HG03108 (cell line): Measurements from ENCODE around the gene ICAM4.

ENCODE experiments used
- ATAC-seq: cut with Tn5 transposase; IDR thresholded peaks from one replicate; pipeline ENCODE4 v1.9.1; 2021; ENCODE audit warnings: moderate library complexity; ENCODE audit not compliant: unreplicated experiment

Gene ICAM4

DNA sequence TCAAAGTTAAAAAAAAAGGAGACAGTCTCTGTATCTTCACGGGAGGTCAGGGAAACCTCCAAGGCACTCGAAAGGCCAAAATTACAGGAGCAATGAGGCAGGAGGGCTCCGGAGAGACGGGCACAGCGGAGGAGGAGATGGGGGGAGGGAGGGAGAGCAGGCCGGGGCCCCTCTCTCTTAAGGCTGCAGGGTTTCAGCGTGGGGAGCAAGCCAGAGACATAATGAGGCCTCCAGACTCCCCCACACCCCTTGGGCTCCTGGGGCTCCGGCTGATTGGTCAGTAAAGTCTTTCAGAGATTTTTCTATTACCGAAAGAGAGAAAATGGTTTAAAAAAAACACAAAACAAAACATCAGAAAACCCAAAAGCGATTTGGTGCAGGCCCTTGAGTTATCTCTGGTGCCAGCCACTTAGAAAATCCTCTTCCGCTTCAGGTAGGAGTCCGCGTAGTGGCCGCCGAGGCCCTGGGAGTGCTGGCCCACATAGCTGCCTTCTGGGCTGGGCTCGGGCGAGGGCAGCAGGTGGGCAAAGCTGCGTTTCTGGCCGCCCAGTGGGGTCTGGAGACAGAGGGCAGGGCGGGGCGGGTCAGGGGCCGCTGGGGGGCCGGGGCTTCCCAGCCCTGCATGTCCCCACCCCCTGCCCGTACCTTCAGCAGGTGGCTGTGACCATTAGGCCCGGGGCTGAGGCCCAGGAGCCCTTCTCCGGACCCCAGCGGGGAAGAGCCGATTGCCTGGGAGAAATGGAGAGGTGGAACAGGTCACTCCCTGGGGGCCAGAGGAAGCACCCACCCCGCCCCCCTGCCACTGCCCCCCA lies 30.5 kb downstream of the ICAM4 start:
- no peak for ATAC-seq

- no peak for ATAC-seq
These were observed 31.2 kb downstream of the ICAM4 start for GRCh38 chr19:10317857-10318462.

- ATAC-seq: no peak
These were observed 32.3 kb downstream of the ICAM4 start for GRCh38 chr19:10318807-10319682.

DNA sequence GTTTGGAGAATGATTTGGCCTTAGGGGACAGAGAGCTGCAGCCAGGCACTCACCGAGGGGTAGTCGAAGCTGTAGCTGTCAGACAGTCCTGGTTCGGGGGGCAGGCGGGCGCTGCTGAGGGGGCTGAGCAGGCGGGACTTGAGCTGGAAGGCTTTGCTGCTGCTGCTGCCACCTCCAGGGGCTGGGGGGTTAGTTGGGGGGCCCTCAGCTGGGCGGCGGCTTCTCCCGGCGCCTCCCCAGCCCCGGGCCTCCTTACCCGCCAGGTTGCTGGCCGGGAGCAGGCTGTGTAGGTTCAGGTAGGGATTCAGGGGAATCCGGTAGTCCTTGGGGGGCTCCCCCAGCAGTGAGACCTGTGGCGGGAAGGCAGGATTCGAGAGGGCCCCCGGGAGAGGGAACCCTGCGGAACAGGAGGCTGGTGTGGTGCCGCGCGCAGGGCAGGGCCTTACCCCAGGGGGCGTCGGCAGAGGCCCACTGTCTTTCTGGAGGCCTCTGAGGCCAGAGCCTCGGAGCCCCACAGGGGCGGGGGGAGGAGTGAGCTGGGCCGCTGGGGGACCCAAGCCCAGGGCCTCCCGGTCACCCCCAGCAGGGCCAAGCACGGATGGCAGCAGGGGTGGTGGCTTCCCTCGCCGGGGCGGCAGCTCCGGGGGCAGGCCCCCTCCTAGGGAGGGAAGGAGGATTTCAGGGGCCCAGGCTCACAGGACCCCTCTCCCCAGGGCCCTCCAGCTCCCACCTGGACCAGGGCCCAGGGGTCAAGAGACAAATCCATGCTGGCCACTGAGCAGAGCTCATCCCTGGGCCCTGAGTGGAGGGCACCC lies 34.1 kb downstream of the ICAM4 start:
- no peak for ATAC-seq

- ATAC-seq: no peak
These were observed 34.7 kb downstream of the ICAM4 start for GRCh38 chr19:10321417-10321797.

DNA sequence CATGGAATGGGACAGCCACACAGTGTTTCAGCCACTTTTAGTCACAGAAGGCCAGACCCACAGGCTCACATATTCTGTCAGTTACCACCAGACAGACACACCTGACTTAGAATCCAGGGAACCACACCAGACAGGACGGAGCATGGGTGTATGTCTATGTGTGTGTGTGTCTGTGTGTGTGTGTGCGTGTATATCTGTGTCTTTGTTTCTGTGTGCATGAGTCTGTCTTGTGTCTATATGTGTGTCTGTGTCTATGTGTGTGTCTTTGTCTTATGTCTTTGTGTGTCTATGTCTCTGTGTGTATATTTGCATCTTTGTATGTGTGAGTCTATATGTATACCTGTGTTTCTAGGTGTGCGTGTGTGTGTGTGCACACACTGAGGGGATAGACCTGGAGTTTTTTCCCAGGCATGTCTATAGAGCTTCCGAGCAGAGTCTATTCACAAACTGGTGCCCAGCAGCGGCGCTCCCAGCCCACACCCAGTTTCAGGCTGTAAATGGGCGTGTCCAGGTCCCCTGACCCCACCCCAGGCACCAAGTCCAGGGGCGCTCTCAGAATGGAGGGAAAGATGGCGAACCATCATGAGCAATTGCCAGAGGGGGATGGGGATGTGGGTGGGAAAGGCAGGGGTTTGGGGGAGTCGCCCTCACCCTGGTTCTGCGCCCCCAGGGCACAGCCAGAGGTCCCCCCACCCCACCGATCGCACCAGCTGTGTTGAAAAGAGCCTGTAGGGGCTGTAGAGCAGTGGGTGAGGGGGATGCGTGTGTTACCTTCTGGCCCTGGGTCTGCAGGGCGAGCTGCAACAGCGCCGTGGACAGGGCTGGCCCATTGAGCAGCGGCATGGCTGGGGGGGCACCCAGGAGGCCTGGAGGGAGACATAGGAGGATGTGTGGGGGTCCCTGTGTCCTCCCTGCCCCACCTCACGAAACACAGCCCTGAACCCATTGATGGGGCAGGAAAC lies 35.4 kb downstream of the ICAM4 start:
- ATAC-seq: no peak

- ATAC-seq: no peak
These were observed 39.0 kb downstream of the ICAM4 start for GRCh38 chr19:10325732-10326131.

DNA sequence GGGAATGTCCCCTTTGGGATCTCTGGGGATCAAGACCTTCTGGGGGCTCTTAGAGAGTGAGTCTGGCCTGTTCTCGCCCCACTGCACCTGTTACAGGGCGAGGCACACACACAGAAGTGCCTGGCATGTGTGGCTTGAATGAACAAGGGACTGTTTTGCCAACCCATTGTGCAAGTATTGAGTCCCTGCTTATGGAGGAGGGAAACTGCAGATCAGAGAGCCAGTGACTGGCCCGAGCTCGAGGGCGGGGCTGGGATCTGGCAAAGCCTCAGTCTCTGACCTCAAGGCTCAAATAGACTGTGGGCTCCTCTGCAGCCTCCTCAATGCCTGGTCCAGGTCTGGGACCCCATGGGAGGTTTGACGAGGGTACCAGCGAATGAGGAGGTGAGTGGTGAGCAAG lies 41.0 kb downstream of the ICAM4 start:
- no peak for ATAC-seq

DNA sequence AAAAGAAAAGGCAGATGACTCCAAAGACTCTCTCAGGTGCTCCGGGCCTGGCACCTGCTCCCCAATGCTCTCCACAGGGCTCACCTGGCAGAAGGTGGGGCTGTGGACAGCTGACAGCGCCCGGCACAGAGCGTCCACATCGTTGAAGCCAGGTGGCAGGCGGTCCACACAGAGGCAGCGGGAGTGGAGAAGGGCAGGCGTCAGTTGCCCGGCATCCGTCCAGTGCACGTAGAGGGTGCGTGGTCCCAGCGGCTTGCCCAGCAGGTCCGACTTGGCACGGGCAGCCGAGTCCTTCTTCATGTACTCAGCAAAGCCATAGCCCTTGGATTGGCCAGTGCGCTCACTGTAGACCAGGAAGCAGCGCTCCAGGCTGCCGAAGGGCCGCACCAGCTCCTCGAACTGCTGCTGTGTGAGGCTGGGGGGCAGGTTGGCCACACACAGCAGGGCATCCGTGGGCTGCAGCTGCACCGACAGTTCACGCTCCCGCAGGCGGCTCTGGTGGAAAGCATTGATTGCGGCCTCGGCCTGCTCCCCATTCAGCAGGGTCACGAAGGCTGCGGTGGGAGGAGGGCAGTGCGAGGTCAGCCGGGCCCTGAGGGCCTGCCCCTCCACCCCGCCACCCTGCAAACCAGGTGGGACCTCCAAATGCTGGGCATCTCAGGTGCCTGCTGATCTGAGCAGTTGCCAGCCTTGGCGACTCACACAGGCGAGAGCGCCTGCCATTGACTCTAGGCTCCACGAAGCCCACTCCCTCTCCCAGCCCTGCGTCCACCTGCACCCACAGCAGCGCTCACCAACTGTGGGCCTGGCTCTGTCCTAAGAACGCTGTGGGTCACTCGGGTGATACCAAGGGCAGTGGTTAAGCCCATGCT lies 42.0 kb downstream of the ICAM4 start:
- ATAC-seq: no peak

DNA sequence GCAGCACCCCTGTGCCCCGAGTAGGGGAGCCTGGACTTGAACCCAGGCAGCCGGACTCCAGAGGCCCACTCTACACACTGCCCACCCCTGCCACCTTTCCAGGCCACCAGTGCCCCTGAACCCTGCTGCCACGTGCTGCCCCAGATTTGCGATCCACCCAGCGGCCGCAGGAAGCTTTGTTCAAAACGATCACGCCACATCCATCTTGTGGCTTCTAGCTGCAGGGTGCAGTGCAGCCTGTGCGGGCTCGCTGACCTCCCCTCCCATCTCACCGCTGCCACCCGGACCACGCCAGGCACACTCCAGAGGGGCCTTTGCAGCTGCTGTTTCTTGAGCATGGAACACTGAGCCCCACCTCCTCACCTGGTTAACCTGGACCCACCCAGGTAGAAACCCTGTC lies 42.8 kb downstream of the ICAM4 start:
- ATAC-seq: no peak

GRCh38 chr19:10332158-10332964 lies 45.6 kb downstream of the ICAM4 start:
- no peak for ATAC-seq

GRCh38 chr19:10332965-10333757 lies 46.4 kb downstream of the ICAM4 start, which contains the start of gene RAVER1:
Gene RAVER1, minus strand, starts transcription at chr19:10333529. Its CDS starts 22 bp downstream, at chr19:10333507.
- ATAC-seq: peak; percentile 81

GRCh38 chr19:10333758-10334587 lies 47.2 kb downstream of the ICAM4 start:
- ATAC-seq: no peak

DNA sequence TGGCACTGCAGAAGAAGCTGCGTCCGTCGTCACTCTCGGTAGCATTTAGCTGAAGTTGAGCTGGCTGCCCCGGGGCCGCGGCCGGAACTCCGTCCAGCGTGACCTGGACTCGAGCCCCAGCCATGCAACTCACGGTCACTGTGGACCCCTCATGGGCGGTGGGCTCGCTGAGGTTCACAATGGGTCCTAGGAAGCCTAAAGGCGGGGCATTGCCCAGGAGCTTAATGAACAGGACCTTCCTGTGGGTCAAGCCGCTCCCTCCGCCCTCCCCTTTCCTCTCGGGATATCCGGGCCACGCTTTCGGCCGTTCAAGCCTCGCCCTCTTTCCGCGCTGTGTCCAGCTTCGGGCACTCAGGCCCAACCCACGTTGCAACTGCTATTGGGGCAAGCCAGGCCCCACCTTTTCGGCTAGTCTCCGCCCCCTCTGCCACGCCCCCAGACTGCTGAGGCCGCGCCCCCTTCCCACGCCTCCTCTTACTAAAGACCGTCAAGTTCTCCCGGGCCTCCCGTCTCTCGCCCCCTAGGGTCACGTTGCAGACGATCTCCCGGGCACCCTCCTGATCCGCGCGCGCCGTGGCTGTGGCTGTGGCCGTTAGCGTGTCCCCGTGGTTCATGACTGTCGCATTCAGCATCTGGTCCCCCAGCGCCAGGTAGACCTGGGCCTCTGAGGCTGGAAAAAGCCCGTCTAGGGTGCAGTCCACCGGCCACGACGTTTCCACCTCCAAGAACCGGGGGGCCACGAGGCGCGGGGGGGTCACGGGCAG lies 48.0 kb downstream of the ICAM4 start:
- ATAC-seq: no peak

DNA sequence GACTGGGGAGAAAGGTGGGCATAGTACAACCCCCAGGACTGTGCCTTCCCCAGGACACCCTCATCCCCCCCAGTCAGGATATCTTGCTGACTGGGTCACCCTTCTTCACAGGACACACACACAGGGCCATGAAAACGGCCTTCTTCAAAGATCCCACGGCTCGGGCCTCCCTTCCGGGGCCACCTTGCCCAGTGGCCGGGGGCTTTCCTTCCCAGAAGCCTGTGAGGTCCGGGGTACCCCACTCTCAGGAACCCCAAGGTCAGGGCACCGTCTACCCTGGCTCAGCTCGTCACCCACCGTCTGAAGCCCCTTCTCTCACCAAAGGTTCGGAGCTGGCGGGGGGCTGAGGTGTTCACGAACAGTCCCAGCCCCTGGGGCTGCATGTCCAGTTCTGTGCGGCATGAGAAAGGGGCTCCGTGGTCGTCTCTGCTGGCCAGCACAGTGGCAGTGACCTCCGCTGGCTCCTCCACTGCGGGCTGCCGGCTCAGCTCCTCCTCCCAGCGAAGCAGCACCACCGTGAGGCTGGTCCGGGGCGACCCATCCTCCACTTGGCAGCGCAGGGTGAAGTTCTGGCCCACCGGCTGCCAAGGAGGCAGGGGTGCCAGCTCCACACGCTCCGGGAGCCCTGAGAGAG lies 48.7 kb downstream of the ICAM4 start:
- no peak for ATAC-seq
